Epithelial cell of esophagus (primary cell): ENCODE data around the gene PRKG1.

Source experiments
- DNase-seq: peaks from one replicate; pipeline ENCODE4 v3.0.0; 2010; ENCODE audit warnings: low read depth
- H3K4me3 ChIP-seq: 2 replicates; pipeline ENCODE4 v1.5.1; 2011; ENCODE audit warnings: mild to moderate bottlenecking, low read length, control low read depth
- CTCF ChIP-seq: IDR thresholded peaks from 2 replicates; pipeline ENCODE4 v1.5.1; 2011; ENCODE audit warnings: low read depth, mild to moderate bottlenecking, low read length, control low read depth, inconsistent platforms; ENCODE audit not compliant: insufficient read depth; ENCODE audit errors: missing control alignments

PRKG1 gene

GRCh38 chr10:51178634-51179033 lies 104.3 kb downstream of the PRKG1 start:
- DNase-seq, result no peak
- no peak for TF ChIP-seq CTCF

GRCh38 chr10:51180141-51180540 lies 105.9 kb downstream of the PRKG1 start:
- no peak for TF ChIP-seq CTCF
- no peak overlapping the region for H3K4me3 ChIP-seq
- no peak for DNase-seq

More at GRCh38 chr10:51178634-51179033, 104.3 kb downstream of the PRKG1 start:
- H3K4me3 ChIP-seq, result no peak overlapping the region

GRCh38 chr10:51183783-51184182 lies 109.5 kb downstream of the PRKG1 start:
- TF ChIP-seq CTCF, result no peak
- no peak for DNase-seq
- H3K4me3 ChIP-seq, result no peak overlapping the region

- no peak for TF ChIP-seq CTCF
- DNase-seq, result no peak
- no peak overlapping the region for H3K4me3 ChIP-seq
Measured at GRCh38 chr10:51186361-51186760, 112.1 kb downstream of the PRKG1 start.

- no peak for DNase-seq
- TF ChIP-seq CTCF, result no peak
- no peak overlapping the region for H3K4me3 ChIP-seq
Measured at GRCh38 chr10:51188008-51188407, 113.7 kb downstream of the PRKG1 start.

- no peak overlapping the region for H3K4me3 ChIP-seq
- TF ChIP-seq CTCF, result no peak
- no peak for DNase-seq
Measured at GRCh38 chr10:51188866-51189265, 114.6 kb downstream of the PRKG1 start.

GRCh38 chr10:51196508-51197175 lies 122.4 kb downstream of the PRKG1 start:
- DNase-seq, result no peak
- no peak overlapping the region for H3K4me3 ChIP-seq
- TF ChIP-seq CTCF, result no peak
